ENCODE data around the gene NMT2.

DNA sequence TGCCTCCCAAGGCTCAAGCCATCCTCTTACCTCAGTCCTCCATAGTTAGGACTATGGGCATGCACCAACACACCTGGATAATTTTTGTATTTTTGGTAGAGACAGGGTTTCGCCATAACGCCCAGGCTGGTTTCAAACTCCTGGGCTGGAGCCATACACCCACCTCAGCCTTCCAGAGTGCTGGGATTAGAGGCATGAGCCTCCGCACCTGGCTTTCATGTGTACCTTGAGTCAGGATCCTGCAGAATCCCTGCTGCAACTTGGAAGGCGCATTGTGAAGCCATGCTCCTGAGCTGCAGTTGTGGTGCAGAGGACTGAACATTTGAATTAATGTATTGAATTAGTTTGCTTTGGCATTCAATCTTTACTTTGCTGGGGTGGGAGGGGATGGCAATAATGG, 29.4 kb upstream of the NMT2 start:
- TF ChIP-seq CTCF (IDR thresholded peaks at IDR 0.05) (no peak), POLR2A (IDR thresholded peaks at IDR 0.05) (no peak)

Measured in testis (tissue), 2 donors.